AG20443 (cell line): ENCODE data around the gene R3HDM2.
"Not testable (repeated sequence)": the region's sequence is repeated elsewhere in the genome, so short reads cannot be mapped to it uniquely, and the experiment has no call there.

Experiments
- DNase-seq: peaks from one replicate; pipeline ENCODE4 v3.0.0; 2012; ENCODE audit warnings: low spot score, mixed read lengths

R3HDM2 gene

DNA sequence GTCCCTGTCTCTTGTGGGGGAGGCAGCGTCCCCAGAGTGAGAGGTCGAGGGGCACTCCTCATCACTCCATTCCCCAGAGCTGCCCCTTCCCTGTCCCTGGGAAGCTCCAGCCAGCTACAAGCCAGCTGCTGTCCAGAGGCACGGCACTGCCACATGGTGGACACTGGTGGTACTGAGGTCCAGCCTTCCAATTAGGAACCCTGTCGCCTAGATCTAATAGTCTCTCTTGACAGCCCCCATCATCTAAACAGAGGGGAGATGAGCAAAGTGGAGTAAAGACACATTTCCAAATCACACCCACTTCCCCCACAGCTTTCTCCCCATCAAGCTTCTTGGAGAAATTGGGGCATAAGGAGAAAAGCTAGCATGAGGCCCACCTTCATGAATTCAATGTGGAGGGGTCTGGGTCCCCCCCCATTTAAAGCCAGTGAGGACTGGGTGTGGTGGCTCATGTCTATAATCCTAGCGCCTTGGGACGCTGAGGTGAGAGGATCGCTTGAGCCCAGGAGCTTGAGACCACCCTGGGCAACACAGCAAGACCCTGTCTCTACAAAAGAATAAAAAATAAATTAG lies 22.2 kb upstream of the R3HDM2 start:
- DNase-seq: peak; percentile 79

GRCh38 chr12:57452181-57452936 lies 21.5 kb upstream of the R3HDM2 start:
- peak; percentile 78 for DNase-seq

GRCh38 chr12:57451233-57451778 lies 20.5 kb upstream of the R3HDM2 start:
- peak; percentile 26 for DNase-seq

GRCh38 chr12:57450057-57450456 lies 19.2 kb upstream of the R3HDM2 start:
- no peak for DNase-seq

GRCh38 chr12:57449375-57449774 lies 18.5 kb upstream of the R3HDM2 start:
- DNase-seq: no peak

DNA sequence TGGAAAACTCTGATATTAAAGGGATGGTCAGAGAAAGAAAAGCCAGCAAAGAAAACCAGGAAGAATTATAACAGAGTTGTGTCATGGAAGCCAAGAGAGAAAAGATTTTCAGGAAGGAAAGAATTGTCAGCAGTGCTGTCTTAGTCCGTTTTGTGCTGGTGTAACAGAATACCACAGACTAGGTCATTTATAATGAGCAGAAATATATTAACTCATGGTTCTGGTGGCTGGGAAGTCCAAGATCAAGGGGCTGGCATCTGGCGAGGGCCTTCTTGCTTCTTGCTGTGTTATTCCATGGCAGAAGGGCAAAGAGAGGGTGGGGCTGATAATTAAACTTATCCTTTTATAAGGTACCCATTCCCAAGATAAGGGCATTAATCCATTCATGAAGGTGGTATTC lies 17.8 kb upstream of the R3HDM2 start:
- no peak for DNase-seq

- DNase-seq: no peak
These were observed 15.6 kb upstream of the R3HDM2 start for GRCh38 chr12:57446292-57446960.

GRCh38 chr12:57444744-57445143 lies 13.9 kb upstream of the R3HDM2 start:
- no peak for DNase-seq

DNA sequence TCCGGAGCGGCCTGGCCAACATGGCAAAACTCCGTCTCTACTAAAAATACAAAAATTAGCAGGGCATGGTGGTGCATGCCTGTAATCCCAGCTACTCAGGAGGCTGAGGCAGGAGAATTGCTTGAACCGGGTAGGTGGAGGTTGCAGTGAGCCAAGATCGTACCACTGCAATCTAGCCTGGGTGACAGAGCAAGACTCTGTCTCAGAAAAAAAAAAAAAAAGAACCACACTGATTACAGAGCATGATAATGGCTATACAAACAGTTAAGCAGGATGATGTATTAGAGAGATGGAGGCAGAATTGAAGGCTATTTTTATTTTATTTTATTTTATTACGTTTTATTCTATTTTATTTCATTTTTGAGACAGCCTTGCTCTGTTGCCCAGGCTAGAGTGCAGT lies 13.5 kb upstream of the R3HDM2 start:
- DNase-seq: not testable (repeated sequence)

GRCh38 chr12:57441846-57442427 lies 11.1 kb upstream of the R3HDM2 start:
- DNase-seq: no peak

DNA sequence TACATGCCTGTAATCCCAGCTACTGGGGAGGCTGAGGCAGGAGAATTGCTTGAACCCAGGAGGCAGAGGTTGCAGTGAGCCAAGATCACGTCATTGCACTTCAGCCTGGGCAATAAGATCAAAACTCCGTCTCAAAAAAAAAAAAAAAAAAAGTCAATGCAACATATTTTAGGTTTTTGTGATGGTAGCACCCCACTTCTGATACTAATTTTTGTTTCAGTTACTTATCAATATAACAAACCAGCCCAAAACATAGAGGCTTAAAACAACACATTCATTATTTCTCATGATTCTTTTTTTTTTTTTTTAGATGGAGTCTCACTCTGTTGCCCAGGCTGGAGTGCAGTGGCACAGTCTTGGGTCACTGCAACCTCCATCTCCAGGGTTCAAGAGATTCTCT lies 10.6 kb upstream of the R3HDM2 start:
- DNase-seq: not testable (repeated sequence)

GRCh38 chr12:57439762-57440266 lies 9.0 kb upstream of the R3HDM2 start:
- DNase-seq: no peak

DNA sequence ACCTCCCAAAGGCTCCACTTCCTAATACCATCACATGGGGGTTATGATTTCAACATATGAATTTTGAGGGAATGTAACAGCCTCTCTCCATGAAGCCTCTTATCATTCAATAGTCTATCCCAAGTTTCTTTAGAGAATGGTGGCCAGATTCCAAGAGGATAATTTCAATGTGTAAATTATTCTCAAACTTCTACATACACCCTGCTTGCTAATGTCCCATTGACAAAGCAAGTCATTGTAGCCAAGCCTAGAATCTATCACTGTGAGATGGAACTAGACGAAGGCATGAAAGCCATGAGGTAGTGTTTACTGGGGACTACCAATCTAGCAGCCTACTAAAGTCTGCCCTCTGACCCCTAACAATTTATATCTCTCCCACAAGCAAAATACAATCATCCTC lies 7.6 kb upstream of the R3HDM2 start:
- no peak for DNase-seq

- no peak for DNase-seq
These were observed 4.5 kb upstream of the R3HDM2 start for GRCh38 chr12:57435293-57435692.

GRCh38 chr12:57434517-57435223 lies 3.8 kb upstream of the R3HDM2 start, which contains the start of gene INHBC:
Gene INHBC (plus strand): TSS chr12:57434784. CDS start chr12:57434887, 103 bp downstream.
- no peak for DNase-seq

- no peak for DNase-seq
These were observed 2.5 kb upstream of the R3HDM2 start for GRCh38 chr12:57433370-57433769.

- no peak for DNase-seq
These were observed 878 bp upstream of the R3HDM2 start for GRCh38 chr12:57431654-57432188.

DNA sequence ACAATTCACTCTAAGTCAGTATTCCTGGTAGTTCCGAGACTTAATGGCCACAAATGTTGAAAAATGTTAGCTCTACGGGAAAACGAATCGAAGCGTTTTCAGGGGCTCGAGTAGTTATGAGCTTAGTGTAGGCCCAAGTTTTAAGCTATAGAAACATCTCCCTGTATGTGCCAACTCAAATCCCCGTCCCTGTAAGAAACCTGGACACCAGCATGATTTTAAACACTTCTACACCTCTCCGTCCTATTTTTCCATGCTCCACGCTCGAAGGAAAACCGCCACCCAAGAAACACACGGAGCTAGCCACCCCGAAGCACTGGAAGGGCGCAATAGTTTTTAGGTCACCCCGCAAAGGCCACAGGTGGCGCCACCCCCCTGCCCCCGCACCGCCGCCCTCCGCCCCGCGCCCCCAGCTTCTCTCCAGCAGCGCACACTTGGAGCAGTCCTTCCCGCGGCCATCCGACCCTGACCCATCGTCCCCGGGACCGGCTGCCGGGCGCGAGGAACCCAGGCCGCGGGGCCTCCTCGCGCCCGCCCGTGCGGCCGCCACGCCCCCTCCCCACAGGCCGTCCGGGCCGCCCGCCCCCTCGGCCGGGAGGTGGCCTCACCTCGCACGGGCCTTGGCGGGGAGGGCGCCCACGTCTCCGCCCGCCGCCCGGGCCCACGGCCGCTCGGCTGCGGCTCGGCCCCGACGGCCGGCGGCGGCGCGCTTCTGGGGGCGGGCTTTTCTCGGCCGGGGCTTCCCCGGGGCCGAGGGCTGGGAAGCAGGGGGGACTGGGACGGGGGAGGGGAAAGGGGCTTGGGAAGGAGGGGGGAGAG lies 522 bp downstream of the R3HDM2 start:
- DNase-seq: peak; percentile 86

DNA sequence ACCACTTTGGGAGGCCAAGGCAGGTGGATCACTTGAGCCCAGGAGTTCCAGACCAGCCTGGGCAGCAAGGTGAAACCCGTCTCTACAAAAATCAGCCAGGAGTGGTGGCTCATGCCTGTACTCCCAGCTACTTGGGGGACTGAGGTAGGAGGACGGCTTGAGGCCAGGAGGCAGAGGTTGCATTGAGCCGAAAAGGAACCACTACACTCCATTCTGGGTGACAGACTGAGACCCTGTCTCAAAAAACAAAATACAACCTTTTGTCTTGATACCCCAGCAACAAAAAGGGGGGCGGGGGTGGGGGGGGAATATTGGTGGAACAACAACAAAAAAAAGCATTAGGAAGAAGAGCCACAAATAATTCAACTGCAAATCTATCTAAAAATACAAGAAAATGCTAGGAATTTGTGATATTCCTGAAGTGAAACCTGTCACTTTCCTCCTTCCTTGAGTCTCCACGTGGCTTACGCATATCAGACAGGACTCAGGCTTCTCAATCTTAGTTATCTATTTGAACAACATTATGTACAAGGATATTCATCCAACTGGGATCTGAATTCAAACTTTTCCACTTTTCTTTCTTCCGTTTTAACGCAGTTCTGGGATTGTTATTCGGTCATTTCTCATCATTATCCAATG lies 1.3 kb downstream of the R3HDM2 start:
- DNase-seq: no peak

- DNase-seq: no peak
These were observed 1.9 kb downstream of the R3HDM2 start for GRCh38 chr12:57428965-57429364.
